IPS-20b (cell line): ENCODE measurements around the gene KLHDC4.

ENCODE experiments used
- H3K27ac ChIP-seq: one replicate; pipeline ENCODE4 v1.5.1; 2013; ENCODE audit warnings: low read length
- H3K27me3 ChIP-seq: 2 replicates; pipeline ENCODE4 v1.6.1; 2013; ENCODE audit warnings: mild to moderate bottlenecking, low read length, inconsistent platforms; ENCODE audit not compliant: insufficient read depth
- H3K36me3 ChIP-seq: 2 replicates; pipeline ENCODE4 v1.6.1; 2013; ENCODE audit warnings: low read depth, mild to moderate bottlenecking, inconsistent platforms, low read length, moderate library complexity; ENCODE audit not compliant: insufficient read depth
- H3K4me1 ChIP-seq: 2 replicates; pipeline ENCODE4 v1.6.1; 2013; ENCODE audit warnings: mild to moderate bottlenecking, control low read depth, inconsistent platforms, low read length, moderate library complexity; ENCODE audit not compliant: insufficient read depth
- H3K4me3 ChIP-seq: 2 replicates; pipeline ENCODE4 v1.5.1; 2013; ENCODE audit warnings: mild to moderate bottlenecking, low read length, inconsistent platforms
- H3K9ac ChIP-seq: 2 replicates; pipeline ENCODE4 v1.6.1; 2013; ENCODE audit warnings: low read depth, mild to moderate bottlenecking, inconsistent platforms, low read length, moderate library complexity
- H3K9me3 ChIP-seq: 2 replicates; pipeline ENCODE4 v1.6.1; 2013; ENCODE audit warnings: mild to moderate bottlenecking, low read depth, low read length, inconsistent platforms; ENCODE audit not compliant: insufficient read depth

Gene KLHDC4

GRCh38 chr16:87701078-87701460, 64.7 kb downstream of the KLHDC4 start:
- H3K4me3 ChIP-seq: no peak overlapping the region
- no peaks in the 10 kb centered on the region for H3K4me1 ChIP-seq
- no peaks in the 10 kb centered on the region for H3K9me3 ChIP-seq
- peaks cover 72% of the 10 kb centered on the region for H3K36me3 ChIP-seq
- no peak overlapping the region for H3K27ac ChIP-seq
- H3K27me3 ChIP-seq: no peaks in the 10 kb centered on the region
- no peak overlapping the region for H3K9ac ChIP-seq

- no peak overlapping the region for H3K27ac ChIP-seq
These were observed 65.2 kb downstream of the KLHDC4 start for GRCh38 chr16:87700406-87701077.

GRCh38 chr16:87698676-87699199, 67.0 kb downstream of the KLHDC4 start:
- H3K4me1 ChIP-seq: no peaks in the 10 kb centered on the region
- no peak overlapping the region for H3K27ac ChIP-seq
- H3K9ac ChIP-seq: no peak overlapping the region
- H3K36me3 ChIP-seq: peaks cover 80% of the 10 kb centered on the region
- no peaks in the 10 kb centered on the region for H3K27me3 ChIP-seq
- no peak overlapping the region for H3K4me3 ChIP-seq
- no peaks in the 10 kb centered on the region for H3K9me3 ChIP-seq

More at GRCh38 chr16:87700406-87701077, 65.2 kb downstream of the KLHDC4 start:
- H3K4me1 ChIP-seq: no peaks in the 10 kb centered on the region
- H3K36me3 ChIP-seq: peaks cover 77% of the 10 kb centered on the region
- no peak overlapping the region for H3K4me3 ChIP-seq
- no peaks in the 10 kb centered on the region for H3K27me3 ChIP-seq
- H3K9ac ChIP-seq: no peak overlapping the region
- H3K9me3 ChIP-seq: no peaks in the 10 kb centered on the region

- Histone ChIP-seq H3K4me1 (no peaks in the 10 kb centered on the region), H3K9me3 (no peaks in the 10 kb centered on the region), H3K9ac (no peak overlapping the region), H3K27ac (no peak overlapping the region), H3K27me3 (no peaks in the 10 kb centered on the region), H3K36me3 (peaks cover 75% of the 10 kb centered on the region), H3K4me3 (no peak overlapping the region)
These were observed 67.5 kb downstream of the KLHDC4 start for GRCh38 chr16:87698241-87698640.

GRCh38 chr16:87697792-87698191, 68.0 kb downstream of the KLHDC4 start:
- Histone ChIP-seq H3K36me3 (peaks cover 71% of the 10 kb centered on the region), H3K9ac (no peak overlapping the region)

GRCh38 chr16:87697256-87697655, 68.5 kb downstream of the KLHDC4 start:
- no peak overlapping the region for H3K4me3 ChIP-seq
- peaks cover 67% of the 10 kb centered on the region for H3K36me3 ChIP-seq
- no peak overlapping the region for H3K9ac ChIP-seq

More at GRCh38 chr16:87697792-87698191, 68.0 kb downstream of the KLHDC4 start:
- no peak overlapping the region for H3K4me3 ChIP-seq
- no peaks in the 10 kb centered on the region for H3K4me1 ChIP-seq
- no peak overlapping the region for H3K27ac ChIP-seq
- H3K27me3 ChIP-seq: no peaks in the 10 kb centered on the region
- no peaks in the 10 kb centered on the region for H3K9me3 ChIP-seq

GRCh38 chr16:87696726-87697125, 69.1 kb downstream of the KLHDC4 start:
- Histone ChIP-seq H3K9me3 (no peaks in the 10 kb centered on the region), H3K4me3 (no peak overlapping the region), H3K4me1 (no peaks in the 10 kb centered on the region), H3K27ac (no peak overlapping the region), H3K36me3 (peaks cover 62% of the 10 kb centered on the region), H3K9ac (no peak overlapping the region), H3K27me3 (no peaks in the 10 kb centered on the region)

More at GRCh38 chr16:87697256-87697655, 68.5 kb downstream of the KLHDC4 start:
- H3K27ac ChIP-seq: no peak overlapping the region
- H3K9me3 ChIP-seq: no peaks in the 10 kb centered on the region
- H3K27me3 ChIP-seq: no peaks in the 10 kb centered on the region
- no peaks in the 10 kb centered on the region for H3K4me1 ChIP-seq

- Histone ChIP-seq H3K9ac (no peak overlapping the region), H3K27me3 (no peaks in the 10 kb centered on the region), H3K4me3 (no peak overlapping the region), H3K36me3 (peaks cover 52% of the 10 kb centered on the region), H3K9me3 (no peaks in the 10 kb centered on the region), H3K4me1 (no peaks in the 10 kb centered on the region), H3K27ac (no peak overlapping the region)
These were observed 70.3 kb downstream of the KLHDC4 start for GRCh38 chr16:87695534-87695933.

GRCh38 chr16:87694441-87695125, 71.2 kb downstream of the KLHDC4 start:
- Histone ChIP-seq H3K36me3 (peaks cover 45% of the 10 kb centered on the region), H3K4me1 (no peaks in the 10 kb centered on the region), H3K9ac (no peak overlapping the region), H3K27ac (no peak overlapping the region), H3K27me3 (no peaks in the 10 kb centered on the region), H3K4me3 (no peak overlapping the region), H3K9me3 (no peaks in the 10 kb centered on the region)

GRCh38 chr16:87693827-87694226, 72.0 kb downstream of the KLHDC4 start:
- H3K4me1 ChIP-seq: no peaks in the 10 kb centered on the region
- H3K9ac ChIP-seq: no peak overlapping the region
- H3K27me3 ChIP-seq: no peaks in the 10 kb centered on the region
- H3K27ac ChIP-seq: no peak overlapping the region
- no peak overlapping the region for H3K4me3 ChIP-seq
- no peaks in the 10 kb centered on the region for H3K9me3 ChIP-seq
- H3K36me3 ChIP-seq: peaks cover 39% of the 10 kb centered on the region

- H3K27ac ChIP-seq: no peak overlapping the region
- H3K4me1 ChIP-seq: no peaks in the 10 kb centered on the region
- H3K4me3 ChIP-seq: no peak overlapping the region
- no peaks in the 10 kb centered on the region for H3K9me3 ChIP-seq
- H3K36me3 ChIP-seq: peaks cover 28% of the 10 kb centered on the region
- H3K9ac ChIP-seq: no peak overlapping the region
- H3K27me3 ChIP-seq: no peaks in the 10 kb centered on the region
These were observed 73.0 kb downstream of the KLHDC4 start for GRCh38 chr16:87692756-87693155.

- Histone ChIP-seq H3K9ac (no peak overlapping the region), H3K9me3 (no peaks in the 10 kb centered on the region), H3K27ac (no peak overlapping the region), H3K4me1 (no peaks in the 10 kb centered on the region), H3K27me3 (no peaks in the 10 kb centered on the region), H3K36me3 (peaks cover 23% of the 10 kb centered on the region), H3K4me3 (no peak overlapping the region)
These were observed 73.6 kb downstream of the KLHDC4 start for GRCh38 chr16:87692176-87692575.
